Measurements from ENCODE around the gene NYNRIN.
A peak's percentile ranks its signal among the peaks of the same experiment; 100 is the strongest.

Gene NYNRIN

GRCh38 chr14:24435998-24436354, 37.2 kb downstream of the NYNRIN start:
- Histone ChIP-seq H3K4me1 (ENCODE audit: control insufficient read depth in 2 of 2, insufficient read depth in 1 of 2, low read depth in 1 of 2, low read length in 2 of 2) (peaks cover 2% of the 10 kb centered on the region in 2 donors), H2BK120ac (ENCODE audit: low read depth, low read length) (no peak overlapping the region), H2AK5ac (ENCODE audit: low read depth, low read length) (no peak overlapping the region), H3K14ac (ENCODE audit: low read length) (no peak overlapping the region), H3K36me3 (replicated peaks in 1 of 2; ENCODE audit: control insufficient read depth in 2 of 2, insufficient read depth in 2 of 2, low read length in 2 of 2) (peaks cover 39 to 80% of the 10 kb centered on the region in 2 donors), H3K4me3 (ENCODE audit: low read length in 2 of 2) (no peak overlapping the region), H3K9ac (ENCODE audit: low read depth, low read length, poor library complexity) (no peak overlapping the region), H3K27ac (replicated peaks; ENCODE audit: low read length) (no peak overlapping the region), H3K23ac (ENCODE audit: low read depth, low read length, poor library complexity) (no peak overlapping the region), H3K9me3 (replicated peaks in 1 of 2; ENCODE audit: control insufficient read depth in 2 of 2, insufficient read depth in 1 of 2, low read depth in 1 of 2, low read length in 2 of 2) (no peaks in the 10 kb centered on the region), H2BK15ac (ENCODE audit: low read length) (no peak overlapping the region), H4K91ac (ENCODE audit: low read depth, low read length, poor library complexity) (no peak overlapping the region), H3K4ac (ENCODE audit: low read length) (no peak overlapping the region), H3K18ac (ENCODE audit: low read length) (no peak overlapping the region), H2BK5ac (ENCODE audit: low read length) (no peak overlapping the region), H3K79me1 (ENCODE audit: low read depth, low read length) (peaks cover 5% of the 10 kb centered on the region), H2AFZ (ENCODE audit: low read length) (no peak overlapping the region), H2BK12ac (ENCODE audit: low read length) (no peak overlapping the region), H4K8ac (ENCODE audit: low read depth, low read length) (no peak overlapping the region), H3K4me2 (ENCODE audit: insufficient read depth, low read length, poor library complexity, severe bottlenecking) (no peak overlapping the region), H3K27me3 (ENCODE audit: control insufficient read depth in 3 of 3, insufficient read depth in 3 of 3, low read depth in 1 of 3, low read length in 3 of 3) (no peaks in the 10 kb centered on the region)
- no peak for DNase-seq (ENCODE audit: low spot score)
- no CpG with 5 or more reads among the region's 6 CpGs for WGBS, 2 donors (ENCODE audit: extremely low coverage in 2 of 2, insufficient read length in 2 of 2, insufficient replicate concordance in 1 of 2)

- Histone ChIP-seq H3K4me2 (ENCODE audit: insufficient read depth, low read length, poor library complexity, severe bottlenecking) (no peak overlapping the region), H3K4ac (ENCODE audit: low read length) (no peak overlapping the region), H3K36me3 (replicated peaks in 1 of 2; ENCODE audit: control insufficient read depth in 2 of 2, insufficient read depth in 2 of 2, low read length in 2 of 2) (peaks cover 39 to 81% of the 10 kb centered on the region in 2 donors), H2AK5ac (ENCODE audit: low read depth, low read length) (no peak overlapping the region), H3K27ac (replicated peaks; ENCODE audit: low read length) (no peak overlapping the region), H3K4me1 (ENCODE audit: control insufficient read depth in 2 of 2, insufficient read depth in 1 of 2, low read depth in 1 of 2, low read length in 2 of 2) (peaks cover 4 to 5% of the 10 kb centered on the region in 2 donors), H2BK12ac (ENCODE audit: low read length) (no peak overlapping the region), H2BK15ac (ENCODE audit: low read length) (no peak overlapping the region), H4K91ac (ENCODE audit: low read depth, low read length, poor library complexity) (no peak overlapping the region), H2BK120ac (ENCODE audit: low read depth, low read length) (no peak overlapping the region), H3K4me3 (ENCODE audit: low read length in 2 of 2) (no peak overlapping the region), H2AFZ (ENCODE audit: low read length) (no peak overlapping the region), H3K79me1 (ENCODE audit: low read depth, low read length) (peaks cover 5% of the 10 kb centered on the region), H3K9ac (ENCODE audit: low read depth, low read length, poor library complexity) (no peak overlapping the region), H3K18ac (ENCODE audit: low read length) (no peak overlapping the region), H3K27me3 (ENCODE audit: control insufficient read depth in 3 of 3, insufficient read depth in 3 of 3, low read depth in 1 of 3, low read length in 3 of 3) (no peaks in the 10 kb centered on the region), H4K8ac (ENCODE audit: low read depth, low read length) (no peak overlapping the region), H3K23ac (ENCODE audit: low read depth, low read length, poor library complexity) (no peak overlapping the region), H3K14ac (ENCODE audit: low read length) (no peak overlapping the region), H2BK5ac (ENCODE audit: low read length) (no peak overlapping the region), H3K9me3 (replicated peaks in 1 of 2; ENCODE audit: control insufficient read depth in 2 of 2, insufficient read depth in 1 of 2, low read depth in 1 of 2, low read length in 2 of 2) (no peaks in the 10 kb centered on the region)
- peak; percentile 48 for DNase-seq (ENCODE audit: low spot score)
- no CpG with 5 or more reads among the region's 5 CpGs for WGBS, 2 donors (ENCODE audit: extremely low coverage in 2 of 2, insufficient read length in 2 of 2, insufficient replicate concordance in 1 of 2)
Measured at GRCh38 chr14:24436355-24437019, 37.7 kb downstream of the NYNRIN start.

- no peak overlapping the region for H2BK120ac ChIP-seq (ENCODE audit: low read depth, low read length)
- H3K4ac ChIP-seq (ENCODE audit: low read length) = no peak overlapping the region
- H3K9me3 ChIP-seq (replicated peaks in 1 of 2; ENCODE audit: control insufficient read depth in 2 of 2, insufficient read depth in 1 of 2, low read depth in 1 of 2, low read length in 2 of 2) = no peaks in the 10 kb centered on the region
- H3K4me2 ChIP-seq (ENCODE audit: insufficient read depth, low read length, poor library complexity, severe bottlenecking) = no peak overlapping the region
- H3K27me3 ChIP-seq (ENCODE audit: control insufficient read depth in 3 of 3, insufficient read depth in 3 of 3, low read depth in 1 of 3, low read length in 3 of 3) = no peaks in the 10 kb centered on the region
- H2BK5ac ChIP-seq (ENCODE audit: low read length) = no peak overlapping the region
- H3K9ac ChIP-seq (ENCODE audit: low read depth, low read length, poor library complexity) = no peak overlapping the region
- no peak overlapping the region for H2AK5ac ChIP-seq (ENCODE audit: low read depth, low read length)
- peaks cover 3 to 8% of the 10 kb centered on the region in 2 donors for H3K4me1 ChIP-seq (ENCODE audit: control insufficient read depth in 2 of 2, insufficient read depth in 1 of 2, low read depth in 1 of 2, low read length in 2 of 2)
- H3K79me1 ChIP-seq (ENCODE audit: low read depth, low read length) = peaks cover 5% of the 10 kb centered on the region
- no peak for DNase-seq (ENCODE audit: low spot score)
- H2AFZ ChIP-seq (ENCODE audit: low read length) = no peak overlapping the region
- no peak overlapping the region for H3K18ac ChIP-seq (ENCODE audit: low read length)
- H3K4me3 ChIP-seq (ENCODE audit: low read length in 2 of 2) = no peak overlapping the region
- H3K23ac ChIP-seq (ENCODE audit: low read depth, low read length, poor library complexity) = no peak overlapping the region
- H3K14ac ChIP-seq (ENCODE audit: low read length) = no peak overlapping the region
- H3K36me3 ChIP-seq (replicated peaks in 1 of 2; ENCODE audit: control insufficient read depth in 2 of 2, insufficient read depth in 2 of 2, low read length in 2 of 2) = peaks cover 37 to 77% of the 10 kb centered on the region in 2 donors
- H4K8ac ChIP-seq (ENCODE audit: low read depth, low read length) = no peak overlapping the region
- no peak overlapping the region for H2BK12ac ChIP-seq (ENCODE audit: low read length)
- no peak overlapping the region for H2BK15ac ChIP-seq (ENCODE audit: low read length)
- no peak overlapping the region for H3K27ac ChIP-seq (replicated peaks; ENCODE audit: low read length)
- no CpG with 5 or more reads among the region's 12 CpGs for WGBS, 2 donors (ENCODE audit: extremely low coverage in 2 of 2, insufficient read length in 2 of 2, insufficient replicate concordance in 1 of 2)
- no peak overlapping the region for H4K91ac ChIP-seq (ENCODE audit: low read depth, low read length, poor library complexity)
Measured at GRCh38 chr14:24437020-24437735, 38.4 kb downstream of the NYNRIN start.

- Histone ChIP-seq H2BK15ac (ENCODE audit: low read length) (no peak overlapping the region), H4K91ac (ENCODE audit: low read depth, low read length, poor library complexity) (no peak overlapping the region), H2AK5ac (ENCODE audit: low read depth, low read length) (no peak overlapping the region), H3K4me1 (ENCODE audit: control insufficient read depth in 2 of 2, insufficient read depth in 1 of 2, low read depth in 1 of 2, low read length in 2 of 2) (peaks cover 3 to 8% of the 10 kb centered on the region in 2 donors), H3K4ac (ENCODE audit: low read length) (no peak overlapping the region), H3K4me2 (ENCODE audit: insufficient read depth, low read length, poor library complexity, severe bottlenecking) (no peak overlapping the region), H4K8ac (ENCODE audit: low read depth, low read length) (no peak overlapping the region), H3K36me3 (replicated peaks in 1 of 2; ENCODE audit: control insufficient read depth in 2 of 2, insufficient read depth in 2 of 2, low read length in 2 of 2) (peaks cover 33 to 72% of the 10 kb centered on the region in 2 donors), H2BK120ac (ENCODE audit: low read depth, low read length) (no peak overlapping the region), H3K4me3 (ENCODE audit: low read length in 2 of 2) (no peak overlapping the region), H3K14ac (ENCODE audit: low read length) (no peak overlapping the region), H2BK12ac (ENCODE audit: low read length) (no peak overlapping the region), H2BK5ac (ENCODE audit: low read length) (no peak overlapping the region), H3K9ac (ENCODE audit: low read depth, low read length, poor library complexity) (no peak overlapping the region), H2AFZ (ENCODE audit: low read length) (no peak overlapping the region), H3K79me1 (ENCODE audit: low read depth, low read length) (peaks cover under 1% of the 10 kb centered on the region), H3K9me3 (replicated peaks in 1 of 2; ENCODE audit: control insufficient read depth in 2 of 2, insufficient read depth in 1 of 2, low read depth in 1 of 2, low read length in 2 of 2) (no peaks in the 10 kb centered on the region), H3K23ac (ENCODE audit: low read depth, low read length, poor library complexity) (no peak overlapping the region), H3K27ac (replicated peaks; ENCODE audit: low read length) (no peak overlapping the region), H3K18ac (ENCODE audit: low read length) (no peak overlapping the region), H3K27me3 (ENCODE audit: control insufficient read depth in 3 of 3, insufficient read depth in 3 of 3, low read depth in 1 of 3, low read length in 3 of 3) (no peaks in the 10 kb centered on the region)
- DNase-seq (ENCODE audit: low spot score) = no peak
- WGBS, 2 donors (ENCODE audit: extremely low coverage in 2 of 2, insufficient read length in 2 of 2, insufficient replicate concordance in 1 of 2) = no CpG with 5 or more reads among the region's 2 CpGs
Measured at GRCh38 chr14:24437736-24438067, 38.9 kb downstream of the NYNRIN start.
